ENCODE results near the gene ETDC.

ETDC gene

DNA sequence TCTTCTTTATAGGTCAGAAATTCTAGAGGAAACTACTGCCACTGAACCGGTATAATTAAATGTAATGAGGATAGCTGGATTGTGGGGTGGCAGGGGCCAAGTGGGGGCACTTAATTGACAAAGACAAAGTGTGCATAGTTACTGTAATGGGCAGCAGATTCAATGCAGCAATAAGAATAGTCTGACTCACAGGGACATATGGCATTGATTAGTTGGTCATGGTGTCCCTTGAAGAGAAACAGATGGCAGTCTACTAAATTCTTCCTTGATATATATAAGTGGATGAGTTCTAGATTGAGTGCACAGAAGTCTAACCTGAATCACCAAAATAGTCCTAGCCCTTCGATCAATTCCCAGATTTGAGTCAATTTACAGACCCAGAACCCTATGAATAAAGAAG, 31.6 kb downstream of the ETDC start:
- no peaks in the 10 kb centered on the region for H3K27me3 ChIP-seq (ENCODE audit: control insufficient read depth in 1 of 2, insufficient read depth in 2 of 2, low read length in 2 of 2)
- no peak overlapping the region for H3K9ac ChIP-seq (ENCODE audit: low read depth in 1 of 2, low read length in 2 of 2)
- no peaks in the 10 kb centered on the region for H3K36me3 ChIP-seq (ENCODE audit: control insufficient read depth in 1 of 2, insufficient read depth in 2 of 2, low read length in 2 of 2)
- H3K4me1 ChIP-seq (ENCODE audit: control insufficient read depth in 1 of 2, insufficient read depth in 2 of 2, low read length in 2 of 2) = peaks cover 34 to 38% of the 10 kb centered on the region in 2 donors
- peak overlapping the region; percentile 83 to 86 for H3K4me3 ChIP-seq (ENCODE audit: low read depth in 1 of 2, low read length in 2 of 2)
- no peak overlapping the region for H3K27ac ChIP-seq (ENCODE audit: low read depth, low read length)
- no peaks in the 10 kb centered on the region for H3K9me3 ChIP-seq (ENCODE audit: control insufficient read depth in 1 of 2, low read length in 2 of 2)

- H3K27me3 ChIP-seq (ENCODE audit: control insufficient read depth in 1 of 2, insufficient read depth in 2 of 2, low read length in 2 of 2) = no peaks in the 10 kb centered on the region
- H3K9ac ChIP-seq (ENCODE audit: low read depth in 1 of 2, low read length in 2 of 2) = peak overlapping the region; percentile 51 to 83
- peak overlapping the region; percentile 83 to 86 for H3K4me3 ChIP-seq (ENCODE audit: low read depth in 1 of 2, low read length in 2 of 2)
- no peaks in the 10 kb centered on the region for H3K9me3 ChIP-seq (ENCODE audit: control insufficient read depth in 1 of 2, low read length in 2 of 2)
- no peaks in the 10 kb centered on the region for H3K36me3 ChIP-seq (ENCODE audit: control insufficient read depth in 1 of 2, insufficient read depth in 2 of 2, low read length in 2 of 2)
- H3K4me1 ChIP-seq (ENCODE audit: control insufficient read depth in 1 of 2, insufficient read depth in 2 of 2, low read length in 2 of 2) = peaks cover 22 to 27% of the 10 kb centered on the region in 2 donors
- peak overlapping the region; percentile 32 for H3K27ac ChIP-seq (ENCODE audit: low read depth, low read length)
Measured at GRCh38 chrX:135345107-135345589, 35.9 kb downstream of the ETDC start.

DNA sequence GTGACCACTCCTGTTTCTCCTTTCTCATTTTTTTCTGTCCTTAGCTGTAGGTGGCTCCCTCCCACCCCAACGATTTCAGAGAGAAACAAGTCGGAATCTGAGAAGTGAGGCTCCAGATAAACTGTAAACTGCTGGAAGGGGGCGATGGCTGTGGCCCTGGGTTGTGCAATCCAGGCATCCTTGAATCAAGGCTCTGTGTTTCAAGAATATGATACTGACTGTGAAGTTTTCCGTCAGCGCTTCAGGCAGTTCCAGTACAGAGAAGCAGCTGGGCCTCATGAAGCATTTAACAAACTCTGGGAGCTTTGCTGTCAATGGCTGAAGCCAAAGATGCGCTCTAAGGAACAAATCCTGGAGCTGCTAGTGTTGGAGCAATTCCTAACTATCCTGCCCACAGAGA, 37.7 kb downstream of the ETDC start:
- Histone ChIP-seq H3K9me3 (ENCODE audit: control insufficient read depth in 1 of 2, low read length in 2 of 2) (no peaks in the 10 kb centered on the region), H3K9ac (ENCODE audit: low read depth in 1 of 2, low read length in 2 of 2) (no peak overlapping the region), H3K36me3 (ENCODE audit: control insufficient read depth in 1 of 2, insufficient read depth in 2 of 2, low read length in 2 of 2) (peaks cover 0 to 3% of the 10 kb centered on the region in 2 donors), H3K27ac (ENCODE audit: low read depth, low read length) (no peak overlapping the region), H3K4me1 (ENCODE audit: control insufficient read depth in 1 of 2, insufficient read depth in 2 of 2, low read length in 2 of 2) (peaks cover 10 to 11% of the 10 kb centered on the region in 2 donors), H3K27me3 (ENCODE audit: control insufficient read depth in 1 of 2, insufficient read depth in 2 of 2, low read length in 2 of 2) (no peaks in the 10 kb centered on the region), H3K4me3 (ENCODE audit: low read depth in 1 of 2, low read length in 2 of 2) (no peak overlapping the region)

- no peak overlapping the region for H3K27ac ChIP-seq (ENCODE audit: low read depth, low read length)
- peaks cover 6% of the 10 kb centered on the region in 2 donors for H3K4me1 ChIP-seq (ENCODE audit: control insufficient read depth in 1 of 2, insufficient read depth in 2 of 2, low read length in 2 of 2)
- H3K9me3 ChIP-seq (ENCODE audit: control insufficient read depth in 1 of 2, low read length in 2 of 2) = no peaks in the 10 kb centered on the region
- H3K9ac ChIP-seq (ENCODE audit: low read depth in 1 of 2, low read length in 2 of 2) = no peak overlapping the region
- peaks cover 0 to 3% of the 10 kb centered on the region in 2 donors for H3K36me3 ChIP-seq (ENCODE audit: control insufficient read depth in 1 of 2, insufficient read depth in 2 of 2, low read length in 2 of 2)
- no peak overlapping the region for H3K4me3 ChIP-seq (ENCODE audit: low read depth in 1 of 2, low read length in 2 of 2)
- no peaks in the 10 kb centered on the region for H3K27me3 ChIP-seq (ENCODE audit: control insufficient read depth in 1 of 2, insufficient read depth in 2 of 2, low read length in 2 of 2)
Measured at GRCh38 chrX:135347381-135348016, 38.2 kb downstream of the ETDC start.

DNA sequence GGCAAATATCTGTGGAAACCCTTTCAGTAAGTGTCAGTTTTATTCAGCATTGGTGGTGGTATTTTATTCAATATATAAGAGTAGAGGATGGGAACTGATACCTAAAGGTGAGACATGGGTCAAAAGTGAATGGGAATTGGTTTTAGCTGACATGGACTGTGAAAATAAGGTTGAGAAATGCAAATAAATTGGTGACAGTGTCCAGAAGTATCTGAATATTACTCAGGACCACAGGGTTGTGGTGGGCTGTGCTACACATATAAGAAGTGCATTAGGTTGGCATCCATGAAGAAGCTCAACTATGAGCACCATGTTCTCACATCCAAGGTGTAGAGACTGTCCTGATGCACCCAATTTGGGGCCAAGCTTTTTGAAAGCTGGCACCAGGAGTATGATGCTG, 45.0 kb downstream of the ETDC start:
- no peaks in the 10 kb centered on the region for H3K27me3 ChIP-seq (ENCODE audit: control insufficient read depth in 1 of 2, insufficient read depth in 2 of 2, low read length in 2 of 2)
- H3K27ac ChIP-seq (ENCODE audit: low read depth, low read length) = no peak overlapping the region
- no peaks in the 10 kb centered on the region for H3K4me1 ChIP-seq (ENCODE audit: control insufficient read depth in 1 of 2, insufficient read depth in 2 of 2, low read length in 2 of 2)
- H3K9ac ChIP-seq (ENCODE audit: low read depth in 1 of 2, low read length in 2 of 2) = no peak overlapping the region
- H3K4me3 ChIP-seq (ENCODE audit: low read depth in 1 of 2, low read length in 2 of 2) = no peak overlapping the region
- H3K9me3 ChIP-seq (ENCODE audit: control insufficient read depth in 1 of 2, low read length in 2 of 2) = no peaks in the 10 kb centered on the region
- peaks cover 0 to 3% of the 10 kb centered on the region in 2 donors for H3K36me3 ChIP-seq (ENCODE audit: control insufficient read depth in 1 of 2, insufficient read depth in 2 of 2, low read length in 2 of 2)

All from duodenal mucosa (tissue), 2 donors.